Measurements from ENCODE around the gene MYO9A.
A peak's percentile ranks its signal among the peaks of the same experiment; 100 is the strongest.

MYO9A gene

GRCh38 chr15:71962537-71962936 lies 155.4 kb downstream of the MYO9A start:
- TF ChIP-seq TCF7L2 (IDR thresholded peaks at IDR 0.05; ENCODE audit: borderline replicate concordance, low read depth, low read length) (no peak), PRDM6 (tag by site-specific recombination; IDR thresholded peaks at IDR 0.05) (peak; percentile 42)
- POLR2A ChIA-PET, result no interaction called here

GRCh38 chr15:71957026-71957425 lies 160.9 kb downstream of the MYO9A start:
- Histone ChIP-seq H3K36me3 (ENCODE audit: control insufficient read depth in 2 of 2, insufficient read depth in 1 of 2, low read length in 2 of 2) (peaks cover 0 to 6% of the 10 kb centered on the region in 2 experiments; a peak in 2 of 3 replicates), H3K27ac (ENCODE audit: extremely low read depth, low read depth, low read length) (no peak overlapping the region), H3K4me3 (ENCODE audit: low read depth, low read length) (no peak overlapping the region), H3K9me3 (ENCODE audit: control insufficient read depth, insufficient read depth, low read depth, low read length) (no peaks in the 10 kb centered on the region), H3K4me1 (ENCODE audit: control insufficient read depth, insufficient read depth, low read length) (no peaks in the 10 kb centered on the region)
- TF ChIP-seq ZNF10 (tag by site-specific recombination; IDR thresholded peaks at IDR 0.05) (peak; percentile 72; the same call in 1 of the 2 replicates), MYNN (tag by site-specific recombination; IDR thresholded peaks at IDR 0.05; ENCODE audit: borderline replicate concordance) (no peak)
- CTCF ChIA-PET, result no interaction called here
- POLR2A ChIA-PET, result no interaction called here

More at GRCh38 chr15:71962537-71962936, 155.4 kb downstream of the MYO9A start:
- Histone ChIP-seq H3K4me3 (ENCODE audit: low read depth, low read length) (no peak overlapping the region), H3K9me3 (ENCODE audit: control insufficient read depth, insufficient read depth, low read depth, low read length) (no peaks in the 10 kb centered on the region), H3K36me3 (ENCODE audit: control insufficient read depth in 2 of 2, insufficient read depth in 1 of 2, low read length in 2 of 2) (peaks cover 0 to 8% of the 10 kb centered on the region in 2 experiments; a peak in 2 of 3 replicates), H3K4me1 (ENCODE audit: control insufficient read depth, insufficient read depth, low read length) (peaks cover 3% of the 10 kb centered on the region; the same call in 1 of the 2 replicates), H3K27ac (ENCODE audit: extremely low read depth, low read depth, low read length) (no peak overlapping the region)
- CTCF ChIA-PET, result no interaction called here

- TF ChIP-seq ZSCAN16 (tag by site-specific recombination; IDR thresholded peaks at IDR 0.05) (no peak), ZNF239 (tag by site-specific recombination; IDR thresholded peaks at IDR 0.05) (no peak), ZNF488 (tag by site-specific recombination; IDR thresholded peaks at IDR 0.05) (no peak)
- H3K4me1 ChIP-seq (ENCODE audit: control insufficient read depth, insufficient read depth, low read length), result no peaks in the 10 kb centered on the region
- no peak overlapping the region for H3K4me3 ChIP-seq (ENCODE audit: low read depth, low read length)
- peaks cover 0 to 11% of the 10 kb centered on the region in 2 experiments; a peak in 2 of 3 replicates for H3K36me3 ChIP-seq (ENCODE audit: control insufficient read depth in 2 of 2, insufficient read depth in 1 of 2, low read length in 2 of 2)
- H3K27ac ChIP-seq (ENCODE audit: extremely low read depth, low read depth, low read length), result no peak overlapping the region
- H3K9me3 ChIP-seq (ENCODE audit: control insufficient read depth, insufficient read depth, low read depth, low read length), result no peaks in the 10 kb centered on the region
- CTCF ChIA-PET, result no interaction called here
- POLR2A ChIA-PET, result no interaction called here
Observed at GRCh38 chr15:71951134-71951533, 166.8 kb downstream of the MYO9A start.

GRCh38 chr15:71945012-71945411 lies 172.9 kb downstream of the MYO9A start:
- Histone ChIP-seq H3K4me1 (ENCODE audit: control insufficient read depth, insufficient read depth, low read length) (no peaks in the 10 kb centered on the region; the same call in 1 of the 2 replicates), H3K4me3 (ENCODE audit: low read depth, low read length) (no peak overlapping the region), H3K36me3 (ENCODE audit: control insufficient read depth in 2 of 2, insufficient read depth in 1 of 2, low read length in 2 of 2) (no peaks in the 10 kb centered on the region), H3K9me3 (ENCODE audit: control insufficient read depth, insufficient read depth, low read depth, low read length) (no peaks in the 10 kb centered on the region), H3K27ac (ENCODE audit: extremely low read depth, low read depth, low read length) (no peak overlapping the region)
- TF ChIP-seq ZNF645 (tag by site-specific recombination; IDR thresholded peaks at IDR 0.05) (no peak), ZNF16 (tag by site-specific recombination; IDR thresholded peaks at IDR 0.05; ENCODE audit: low read depth) (no peak), ZNF223 (tag by site-specific recombination; IDR thresholded peaks at IDR 0.05) (no peak), ZNF26 (tag by site-specific recombination; IDR thresholded peaks at IDR 0.05) (no peak), ZFP3 (tag by site-specific recombination; IDR thresholded peaks at IDR 0.05; ENCODE audit: low read depth) (no peak), ZNF350 (tag by site-specific recombination; IDR thresholded peaks at IDR 0.05) (no peak), ZNF654 (tag by site-specific recombination; IDR thresholded peaks at IDR 0.05; ENCODE audit: low read depth) (no peak), ZNF664 (tag by site-specific recombination; IDR thresholded peaks at IDR 0.05) (no peak), ZNF776 (tag by site-specific recombination; IDR thresholded peaks at IDR 0.05; ENCODE audit: borderline replicate concordance) (no peak)
- POLR2A ChIA-PET, result no interaction called here
- CTCF ChIA-PET, result interaction anchor here (0.6 kb wide), 1 partner anchor 77 kb away, joined by 3 read pairs; no protein-coding TSS in a partner anchor
